HepG2 (cell line): ENCODE results near the gene TRPC3. TPM values are rescaled to one million over a fixed set of nuclear protein-coding genes. Genes with fewer than 3 reads are reported as not detected.

Source experiments
- GTF2F1 ChIP-seq: fragments of 150-350 bp; IDR thresholded peaks from 2 replicates; pipeline ENCODE4 v1.6.1; 2014; ENCODE audit warnings: low read length
- KLF16 ChIP-seq, 2 experiments: sonication (generic) in 1 of 2; formaldehyde crosslinking in 1 of 2; IDR thresholded peaks; 2 replicates each; pipeline versions ENCODE4 v1.6.1 to v1.8.0; 2016 to 2023; ENCODE audit warnings: missing genetic modification reagents in 2 of 2, missing compliant biosample characterization in 1 of 2
- PLSCR1 ChIP-seq: sonication (generic); formaldehyde crosslinking; IDR thresholded peaks from 2 replicates; pipeline ENCODE4 v1.5.0; 2020; ENCODE audit warnings: missing genetic modification reagents, mild to moderate bottlenecking, borderline replicate concordance
- SATB2 ChIP-seq: sonication (generic); formaldehyde crosslinking; IDR thresholded peaks from 2 replicates; pipeline ENCODE4 v1.5.0; 2020; ENCODE audit warnings: missing genetic modification reagents
- TAF1 ChIP-seq: sonication (generic); formaldehyde crosslinking; IDR thresholded peaks from 2 replicates; pipeline ENCODE4 v1.4.0; 2020; ENCODE audit warnings: missing genetic modification reagents
- ZBTB3 ChIP-seq: sonication (generic); formaldehyde crosslinking; IDR thresholded peaks from 2 replicates; pipeline ENCODE4 v1.4.0; 2020; ENCODE audit warnings: low read depth, mild to moderate bottlenecking, moderate library complexity, missing genetic modification reagents, borderline replicate concordance
- ZNF34 ChIP-seq: sonication (generic); formaldehyde crosslinking; IDR thresholded peaks from 2 replicates; pipeline ENCODE4 v1.4.0; 2020; ENCODE audit warnings: mild to moderate bottlenecking, missing genetic modification reagents, borderline replicate concordance
- ZNF414 ChIP-seq: sonication (generic); formaldehyde crosslinking; IDR thresholded peaks from 2 replicates; pipeline ENCODE4 v1.5.0; 2020; ENCODE audit warnings: missing genetic modification reagents
- ZNF766 ChIP-seq: sonication (generic); formaldehyde crosslinking; IDR thresholded peaks from 2 replicates; pipeline ENCODE4 v1.5.0; 2020; ENCODE audit warnings: missing genetic modification reagents, borderline replicate concordance
- polyA plus RNA-seq, 8 experiments: library from polyadenylated mRNA; depleted of rRNA in 3 of 8; stranded (reverse) in 7 of 8; unstranded in 1 of 8; fragments of >200 nt; fragmentation: Illumina TruSeq in 4 of 8; extraction: Trizol in 4 of 8; gene quantifications; 2 replicates each; pipeline versions ENCODE4 v1.2.1 to v1.2.3, GENCODE V29; 2011 to 2016; ENCODE audit warnings: low read depth in 4 of 8, missing spikeins in 1 of 8, mixed read lengths in 1 of 8; ENCODE audit not compliant: insufficient read depth in 1 of 8
- total RNA-seq, 5 experiments: library from RNA; depleted of rRNA; stranded (reverse); fragments of >200 nt; fragmentation: Illumina TruSeq; extraction: Trizol; gene quantifications; 2 replicates each; pipeline ENCODE4 v1.2.3, GENCODE V29; 2016; ENCODE audit warnings: low read depth in 1 of 5
- TF ChIP-seq, protein P1 (sequence below): sonication (generic); formaldehyde crosslinking; IDR thresholded peaks from 2 replicates; pipeline ENCODE4 v1.8.0; 2022; ENCODE audit warnings: mild to moderate bottlenecking, missing genetic modification reagents, borderline replicate concordance
- TF ChIP-seq, protein P2 (sequence below): sonication (generic); formaldehyde crosslinking; IDR thresholded peaks from 2 replicates; pipeline ENCODE4 v1.5.1; 2020; ENCODE audit warnings: mild to moderate bottlenecking, missing genetic modification reagents, borderline replicate concordance
- TF ChIP-seq, protein P3 (sequence below): sonication (generic); formaldehyde crosslinking; IDR thresholded peaks from 2 replicates; pipeline ENCODE4 v1.5.1; 2020; ENCODE audit warnings: mild to moderate bottlenecking, missing genetic modification reagents, borderline replicate concordance
- TF ChIP-seq, protein P4 (sequence below): sonication (generic); formaldehyde crosslinking; IDR thresholded peaks from 2 replicates; pipeline ENCODE4 v1.4.0; 2020; ENCODE audit warnings: missing genetic modification reagents, borderline replicate concordance

The TRPC3 gene
- total and polyA plus RNA-seq, 2 of the 13 experiments (the other 11 are each of a cell fraction or from before 2014, with no cell fraction given): not detected

DNA sequence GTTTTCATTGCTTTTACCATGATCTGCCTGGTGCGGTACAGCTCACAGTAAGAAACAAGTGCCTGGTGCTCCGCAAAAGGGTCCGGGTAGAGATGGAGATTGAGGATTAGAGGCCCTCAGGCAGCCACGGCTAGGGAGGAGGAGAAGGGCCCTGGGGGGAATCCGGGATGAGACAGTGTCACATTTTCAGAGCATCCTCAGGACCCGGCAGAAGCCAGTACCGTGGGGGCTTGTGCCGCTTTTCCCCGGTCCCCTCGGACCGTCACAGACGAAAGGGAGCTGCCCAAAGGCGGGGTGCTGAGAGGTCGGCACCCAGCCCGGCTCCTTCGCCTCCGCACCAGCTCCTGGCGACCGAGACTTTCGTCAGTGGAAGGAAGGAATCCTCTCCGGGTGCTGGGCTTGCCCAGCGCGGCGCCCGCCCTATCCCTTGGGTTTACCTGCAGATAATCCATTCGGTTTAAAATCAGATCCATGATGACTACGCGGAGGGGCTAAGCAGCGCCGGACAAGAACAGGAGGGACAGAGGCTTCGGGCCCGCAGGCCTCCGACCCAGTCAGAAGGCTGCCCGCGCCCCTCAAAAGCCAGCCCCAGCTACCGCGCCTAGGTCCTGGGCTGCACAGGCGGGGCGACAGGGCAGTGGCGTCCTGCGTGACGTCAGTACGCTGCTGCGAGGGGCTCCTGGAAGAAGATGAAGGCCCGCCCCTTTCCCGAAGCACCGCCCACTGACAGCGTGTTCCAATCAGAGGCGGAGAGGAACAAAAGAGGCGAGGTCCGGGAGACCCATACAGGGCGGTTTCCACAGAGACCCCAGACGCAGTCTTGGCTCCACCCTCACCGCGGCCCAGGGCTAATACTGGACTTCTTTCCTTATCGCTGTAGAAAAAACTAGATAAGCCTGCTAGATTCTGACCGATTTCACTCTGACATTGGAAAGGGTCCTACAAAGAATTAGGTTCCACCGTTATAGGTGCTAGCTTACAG, 81.7 kb downstream of the TRPC3 start, which contains the start of gene BBS7 (continued):
- TF ChIP-seq TAF1 (CRISPR knock-in tag) (peak; percentile 74), ZNF766 (CRISPR knock-in tag) (no peak), ZNF414 (CRISPR knock-in tag) (no peak), PLSCR1 (CRISPR knock-in tag) (no peak), SATB2 (CRISPR knock-in tag) (no peak), ZBTB3 (no peak), KLF16 (CRISPR knock-in tag; IDR thresholded peaks at IDR 0.05) (peak in 1 of 2 experiments; percentile 30; a peak in 1 of 4 replicates), ZNF34 (CRISPR knock-in tag) (no peak), GTF2F1 (no peak)
- TF ChIP-seq, protein P1, sequence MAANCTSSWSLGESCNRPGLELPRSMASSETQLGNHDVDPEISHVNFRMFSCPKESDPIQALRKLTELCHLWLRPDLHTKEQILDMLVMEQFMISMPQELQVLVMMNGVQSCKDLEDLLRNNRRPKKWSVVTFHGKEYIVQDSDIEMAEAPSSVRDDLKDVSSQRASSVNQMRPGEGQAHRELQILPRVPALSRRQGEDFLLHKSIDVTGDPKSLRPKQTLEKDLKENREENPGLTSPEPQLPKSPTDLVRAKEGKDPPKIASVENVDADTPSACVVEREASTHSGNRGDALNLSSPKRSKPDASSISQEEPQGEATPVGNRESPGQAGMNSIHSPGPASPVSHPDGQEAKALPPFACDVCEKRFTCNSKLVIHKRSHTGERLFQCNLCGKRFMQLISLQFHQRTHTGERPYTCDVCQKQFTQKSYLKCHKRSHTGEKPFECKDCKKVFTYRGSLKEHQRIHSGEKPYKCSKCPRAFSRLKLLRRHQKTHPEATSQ: no peak
- TF ChIP-seq, protein P2, sequence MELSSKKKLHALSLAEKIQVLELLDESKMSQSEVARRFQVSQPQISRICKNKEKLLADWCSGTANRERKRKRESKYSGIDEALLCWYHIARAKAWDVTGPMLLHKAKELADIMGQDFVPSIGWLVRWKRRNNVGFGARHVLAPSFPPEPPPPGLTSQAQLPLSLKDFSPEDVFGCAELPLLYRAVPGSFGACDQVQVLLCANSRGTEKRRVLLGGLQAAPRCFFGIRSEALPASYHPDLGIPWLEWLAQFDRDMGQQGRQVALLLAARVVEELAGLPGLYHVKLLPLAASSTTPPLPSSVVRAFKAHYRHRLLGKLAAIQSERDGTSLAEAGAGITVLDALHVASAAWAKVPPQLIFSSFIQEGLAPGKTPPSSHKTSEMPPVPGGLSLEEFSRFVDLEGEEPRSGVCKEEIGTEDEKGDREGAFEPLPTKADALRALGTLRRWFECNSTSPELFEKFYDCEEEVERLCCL (CRISPR knock-in tag): no peak
- TF ChIP-seq, protein P3, sequence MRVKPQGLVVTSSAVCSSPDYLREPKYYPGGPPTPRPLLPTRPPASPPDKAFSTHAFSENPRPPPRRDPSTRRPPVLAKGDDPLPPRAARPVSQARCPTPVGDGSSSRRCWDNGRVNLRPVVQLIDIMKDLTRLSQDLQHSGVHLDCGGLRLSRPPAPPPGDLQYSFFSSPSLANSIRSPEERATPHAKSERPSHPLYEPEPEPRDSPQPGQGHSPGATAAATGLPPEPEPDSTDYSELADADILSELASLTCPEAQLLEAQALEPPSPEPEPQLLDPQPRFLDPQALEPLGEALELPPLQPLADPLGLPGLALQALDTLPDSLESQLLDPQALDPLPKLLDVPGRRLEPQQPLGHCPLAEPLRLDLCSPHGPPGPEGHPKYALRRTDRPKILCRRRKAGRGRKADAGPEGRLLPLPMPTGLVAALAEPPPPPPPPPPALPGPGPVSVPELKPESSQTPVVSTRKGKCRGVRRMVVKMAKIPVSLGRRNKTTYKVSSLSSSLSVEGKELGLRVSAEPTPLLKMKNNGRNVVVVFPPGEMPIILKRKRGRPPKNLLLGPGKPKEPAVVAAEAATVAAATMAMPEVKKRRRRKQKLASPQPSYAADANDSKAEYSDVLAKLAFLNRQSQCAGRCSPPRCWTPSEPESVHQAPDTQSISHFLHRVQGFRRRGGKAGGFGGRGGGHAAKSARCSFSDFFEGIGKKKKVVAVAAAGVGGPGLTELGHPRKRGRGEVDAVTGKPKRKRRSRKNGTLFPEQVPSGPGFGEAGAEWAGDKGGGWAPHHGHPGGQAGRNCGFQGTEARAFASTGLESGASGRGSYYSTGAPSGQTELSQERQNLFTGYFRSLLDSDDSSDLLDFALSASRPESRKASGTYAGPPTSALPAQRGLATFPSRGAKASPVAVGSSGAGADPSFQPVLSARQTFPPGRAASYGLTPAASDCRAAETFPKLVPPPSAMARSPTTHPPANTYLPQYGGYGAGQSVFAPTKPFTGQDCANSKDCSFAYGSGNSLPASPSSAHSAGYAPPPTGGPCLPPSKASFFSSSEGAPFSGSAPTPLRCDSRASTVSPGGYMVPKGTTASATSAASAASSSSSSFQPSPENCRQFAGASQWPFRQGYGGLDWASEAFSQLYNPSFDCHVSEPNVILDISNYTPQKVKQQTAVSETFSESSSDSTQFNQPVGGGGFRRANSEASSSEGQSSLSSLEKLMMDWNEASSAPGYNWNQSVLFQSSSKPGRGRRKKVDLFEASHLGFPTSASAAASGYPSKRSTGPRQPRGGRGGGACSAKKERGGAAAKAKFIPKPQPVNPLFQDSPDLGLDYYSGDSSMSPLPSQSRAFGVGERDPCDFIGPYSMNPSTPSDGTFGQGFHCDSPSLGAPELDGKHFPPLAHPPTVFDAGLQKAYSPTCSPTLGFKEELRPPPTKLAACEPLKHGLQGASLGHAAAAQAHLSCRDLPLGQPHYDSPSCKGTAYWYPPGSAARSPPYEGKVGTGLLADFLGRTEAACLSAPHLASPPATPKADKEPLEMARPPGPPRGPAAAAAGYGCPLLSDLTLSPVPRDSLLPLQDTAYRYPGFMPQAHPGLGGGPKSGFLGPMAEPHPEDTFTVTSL (CRISPR knock-in tag): no peak
- TF ChIP-seq, protein P4, sequence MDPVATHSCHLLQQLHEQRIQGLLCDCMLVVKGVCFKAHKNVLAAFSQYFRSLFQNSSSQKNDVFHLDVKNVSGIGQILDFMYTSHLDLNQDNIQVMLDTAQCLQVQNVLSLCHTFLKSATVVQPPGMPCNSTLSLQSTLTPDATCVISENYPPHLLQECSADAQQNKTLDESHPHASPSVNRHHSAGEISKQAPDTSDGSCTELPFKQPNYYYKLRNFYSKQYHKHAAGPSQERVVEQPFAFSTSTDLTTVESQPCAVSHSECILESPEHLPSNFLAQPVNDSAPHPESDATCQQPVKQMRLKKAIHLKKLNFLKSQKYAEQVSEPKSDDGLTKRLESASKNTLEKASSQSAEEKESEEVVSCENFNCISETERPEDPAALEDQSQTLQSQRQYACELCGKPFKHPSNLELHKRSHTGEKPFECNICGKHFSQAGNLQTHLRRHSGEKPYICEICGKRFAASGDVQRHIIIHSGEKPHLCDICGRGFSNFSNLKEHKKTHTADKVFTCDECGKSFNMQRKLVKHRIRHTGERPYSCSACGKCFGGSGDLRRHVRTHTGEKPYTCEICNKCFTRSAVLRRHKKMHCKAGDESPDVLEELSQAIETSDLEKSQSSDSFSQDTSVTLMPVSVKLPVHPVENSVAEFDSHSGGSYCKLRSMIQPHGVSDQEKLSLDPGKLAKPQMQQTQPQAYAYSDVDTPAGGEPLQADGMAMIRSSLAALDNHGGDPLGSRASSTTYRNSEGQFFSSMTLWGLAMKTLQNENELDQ (CRISPR knock-in tag): no peak
